Measurements from ENCODE around the gene PMM2.

GRCh38 chr16:8756755-8757154 is 40.9 kb upstream of the PMM2 start:
- TF ChIP-seq POLR2AphosphoS5 (IDR thresholded peaks at IDR 0.05; ENCODE audit: low read depth, low read length) (no peak), TAF1 (IDR thresholded peaks at IDR 0.05; ENCODE audit: borderline replicate concordance, insufficient read depth, low read length) (no peak), REST (IDR thresholded peaks at IDR 0.05; ENCODE audit: insufficient read depth in 1 of 2, low read depth in 2 of 2, low read length in 2 of 2) (no peak), FOXP2 (optimal IDR thresholded peaks at IDR 0.05; ENCODE audit: borderline replicate concordance, extremely low read depth, extremely low read length, insufficient read depth) (no peak)

Measured in PFSK-1 (cell line).